ENCODE measurements around the gene MSI2.

Gene MSI2

GRCh38 chr17:57444682-57445450 lies 188.5 kb downstream of the MSI2 start:
- DNase-seq, result no peak

GRCh38 chr17:57445772-57446472 lies 189.6 kb downstream of the MSI2 start:
- no peak for DNase-seq

GRCh38 chr17:57447357-57447989 lies 191.2 kb downstream of the MSI2 start:
- DNase-seq, result no peak

GRCh38 chr17:57447990-57448758 lies 191.9 kb downstream of the MSI2 start:
- DNase-seq, result peak; percentile 21

- no peak for DNase-seq
Observed at GRCh38 chr17:57448759-57449283, 192.5 kb downstream of the MSI2 start.

GRCh38 chr17:57451191-57451590 lies 194.9 kb downstream of the MSI2 start:
- DNase-seq, result no peak

GRCh38 chr17:57451643-57452042 lies 195.3 kb downstream of the MSI2 start:
- no peak for DNase-seq

GRCh38 chr17:57453841-57454425 lies 197.6 kb downstream of the MSI2 start:
- no peak for DNase-seq

- DNase-seq, result no peak
Observed at GRCh38 chr17:57454729-57455062, 198.4 kb downstream of the MSI2 start.

- DNase-seq, result no peak
Observed at GRCh38 chr17:57455063-57455914, 199.0 kb downstream of the MSI2 start.

- DNase-seq, result no peak
Observed at GRCh38 chr17:57456622-57457021, 200.3 kb downstream of the MSI2 start.

GRCh38 chr17:57457188-57457587 lies 200.9 kb downstream of the MSI2 start:
- DNase-seq, result no peak

GRCh38 chr17:57458718-57459285 lies 202.5 kb downstream of the MSI2 start:
- peak; percentile 22 for DNase-seq

- DNase-seq, result no peak
Observed at GRCh38 chr17:57459286-57459915, 203.1 kb downstream of the MSI2 start.

GRCh38 chr17:57461082-57461481 lies 204.8 kb downstream of the MSI2 start:
- no peak for DNase-seq

GRCh38 chr17:57462007-57462579 lies 205.8 kb downstream of the MSI2 start:
- no peak for DNase-seq

- DNase-seq, result no peak
Observed at GRCh38 chr17:57463103-57463885, 207.0 kb downstream of the MSI2 start.

GRCh38 chr17:57464191-57464864 lies 208.0 kb downstream of the MSI2 start:
- no peak for DNase-seq

GRCh38 chr17:57465610-57466009 lies 209.3 kb downstream of the MSI2 start:
- DNase-seq, result no peak
